Measurements from ENCODE around the gene TRIO. TPM values are rescaled to one million over a fixed set of nuclear protein-coding genes. Genes with fewer than 3 reads are reported as not detected.

Gene TRIO
- total RNA-seq, 4 donors from 2014 or later: 290 to 370 (median 346) TPM

GRCh38 chr5:14128079-14128478 is 15.1 kb upstream of the TRIO start:
- Histone ChIP-seq H3K4me3 (no peak overlapping the region), H3K9me3 (no peaks in the 10 kb centered on the region), H3K4me1 (no peaks in the 10 kb centered on the region), H3K27me3 (no peaks in the 10 kb centered on the region), H3K27ac (no peak overlapping the region), H3K36me3 (no peaks in the 10 kb centered on the region)
- TF ChIP-seq, protein P1, sequence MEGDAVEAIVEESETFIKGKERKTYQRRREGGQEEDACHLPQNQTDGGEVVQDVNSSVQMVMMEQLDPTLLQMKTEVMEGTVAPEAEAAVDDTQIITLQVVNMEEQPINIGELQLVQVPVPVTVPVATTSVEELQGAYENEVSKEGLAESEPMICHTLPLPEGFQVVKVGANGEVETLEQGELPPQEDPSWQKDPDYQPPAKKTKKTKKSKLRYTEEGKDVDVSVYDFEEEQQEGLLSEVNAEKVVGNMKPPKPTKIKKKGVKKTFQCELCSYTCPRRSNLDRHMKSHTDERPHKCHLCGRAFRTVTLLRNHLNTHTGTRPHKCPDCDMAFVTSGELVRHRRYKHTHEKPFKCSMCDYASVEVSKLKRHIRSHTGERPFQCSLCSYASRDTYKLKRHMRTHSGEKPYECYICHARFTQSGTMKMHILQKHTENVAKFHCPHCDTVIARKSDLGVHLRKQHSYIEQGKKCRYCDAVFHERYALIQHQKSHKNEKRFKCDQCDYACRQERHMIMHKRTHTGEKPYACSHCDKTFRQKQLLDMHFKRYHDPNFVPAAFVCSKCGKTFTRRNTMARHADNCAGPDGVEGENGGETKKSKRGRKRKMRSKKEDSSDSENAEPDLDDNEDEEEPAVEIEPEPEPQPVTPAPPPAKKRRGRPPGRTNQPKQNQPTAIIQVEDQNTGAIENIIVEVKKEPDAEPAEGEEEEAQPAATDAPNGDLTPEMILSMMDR (IDR thresholded peaks at IDR 0.05): no peak
- TF ChIP-seq POLR2A (IDR thresholded peaks at IDR 0.05) (no peak), EP300 (IDR thresholded peaks at IDR 0.05) (no peak)
- no peak for DNase-seq (ENCODE audit: low spot score in 2 of 2)

DNA sequence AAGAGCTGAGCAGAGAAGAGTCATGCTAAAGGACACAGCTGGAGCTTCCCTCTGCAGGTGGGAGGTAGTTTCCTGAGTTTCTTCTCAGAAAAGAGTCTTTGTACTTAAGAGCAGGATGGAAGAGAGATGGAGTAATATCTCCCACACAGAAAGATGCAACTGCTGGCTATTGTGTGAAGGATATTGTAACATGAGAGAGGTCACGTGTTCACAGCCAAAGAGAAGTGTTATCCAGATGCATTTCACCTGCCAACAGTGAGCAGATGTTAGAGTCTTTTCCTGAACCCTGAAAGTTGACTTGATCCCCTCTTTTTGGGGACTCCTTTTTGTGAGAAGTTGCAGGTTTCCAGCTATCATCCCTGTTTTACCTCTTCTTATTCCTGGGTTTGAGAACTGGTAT is 14.0 kb upstream of the TRIO start:
- no peaks in the 10 kb centered on the region for H3K36me3 ChIP-seq
- 61 to 65% methylated on average over 1 of the region's 1 CpG for WGBS, 2 donors
- TF ChIP-seq EP300 (IDR thresholded peaks at IDR 0.05) (no peak), POLR2A (IDR thresholded peaks at IDR 0.05) (no peak)
- TF ChIP-seq, protein P1 (IDR thresholded peaks at IDR 0.05): no peak
- no peak overlapping the region for H3K27ac ChIP-seq
- H3K27me3 ChIP-seq: no peaks in the 10 kb centered on the region
- H3K9me3 ChIP-seq: no peaks in the 10 kb centered on the region
- no peaks in the 10 kb centered on the region for H3K4me1 ChIP-seq
- no peak for DNase-seq (ENCODE audit: low spot score in 2 of 2)
- H3K4me3 ChIP-seq: no peak overlapping the region

GRCh38 chr5:14131855-14132503 is 11.2 kb upstream of the TRIO start:
- H3K36me3 ChIP-seq: no peaks in the 10 kb centered on the region
- TF ChIP-seq, protein P1 (IDR thresholded peaks at IDR 0.05): no peak
- no peak for TF ChIP-seq POLR2A (IDR thresholded peaks at IDR 0.05)
- no peak for TF ChIP-seq EP300 (IDR thresholded peaks at IDR 0.05)
- no peak overlapping the region for H3K4me3 ChIP-seq
- H3K27ac ChIP-seq: no peak overlapping the region
- 49 to 61% methylated on average over 6 of the region's 6 CpGs for WGBS, 2 donors
- no peak for DNase-seq (ENCODE audit: low spot score in 2 of 2)
- no peaks in the 10 kb centered on the region for H3K27me3 ChIP-seq
- no peaks in the 10 kb centered on the region for H3K4me1 ChIP-seq
- no peaks in the 10 kb centered on the region for H3K9me3 ChIP-seq

GRCh38 chr5:14133394-14133793 is 9.7 kb upstream of the TRIO start:
- no peaks in the 10 kb centered on the region for H3K27me3 ChIP-seq
- no peak for DNase-seq (ENCODE audit: low spot score in 2 of 2)
- TF ChIP-seq EP300 (IDR thresholded peaks at IDR 0.05) (no peak), POLR2A (IDR thresholded peaks at IDR 0.05) (no peak)
- TF ChIP-seq, protein P1 (IDR thresholded peaks at IDR 0.05): no peak
- no peaks in the 10 kb centered on the region for H3K36me3 ChIP-seq
- WGBS, 2 donors: 80 to 85% methylated on average over 2 of the region's 2 CpGs
- no peak overlapping the region for H3K4me3 ChIP-seq
- no peak overlapping the region for H3K27ac ChIP-seq
- no peaks in the 10 kb centered on the region for H3K9me3 ChIP-seq
- H3K4me1 ChIP-seq: no peaks in the 10 kb centered on the region

- WGBS, 2 donors: 87 to 95% methylated on average over 1 of the region's 1 CpG
- Histone ChIP-seq H3K9me3 (no peaks in the 10 kb centered on the region), H3K27ac (no peak overlapping the region), H3K27me3 (no peaks in the 10 kb centered on the region), H3K4me1 (no peaks in the 10 kb centered on the region), H3K36me3 (no peaks in the 10 kb centered on the region), H3K4me3 (no peak overlapping the region)
- TF ChIP-seq, protein P1 (IDR thresholded peaks at IDR 0.05): no peak
- no peak for TF ChIP-seq EP300 (IDR thresholded peaks at IDR 0.05)
- no peak for TF ChIP-seq POLR2A (IDR thresholded peaks at IDR 0.05)
- no peak for DNase-seq (ENCODE audit: low spot score in 2 of 2)
These were observed 9.1 kb upstream of the TRIO start for GRCh38 chr5:14134083-14134482.
